Activated naive CD8-positive, alpha-beta T cell treated with anti-CD3 and anti-CD28 coated beads, Interleukin-2, amount 50 U/mL, for 16 hours (primary cell): ENCODE measurements around the gene RDM1.
"Not testable (repeated sequence)": the region's sequence is repeated elsewhere in the genome, so short reads cannot be mapped to it uniquely, and the experiment has no call there.

ENCODE experiments used
- DNase-seq: peaks from one replicate; pipeline ENCODE4 v3.0.0-alpha.2; 2020; ENCODE audit warnings: low read depth, low spot score

RDM1 gene

GRCh38 chr17:35930211-35931065, at the start of gene RDM1:
TSS of gene RDM1 (minus strand) at chr17:35930773. CDS start at chr17:35930727, 46 bp downstream.
- peak; percentile 64 for DNase-seq

GRCh38 chr17:35978346-35978745, 47.8 kb upstream of the RDM1 start:
- no peak for DNase-seq

GRCh38 chr17:35977509-35977908, 46.9 kb upstream of the RDM1 start:
- DNase-seq: no peak

GRCh38 chr17:35973333-35974260, 43.0 kb upstream of the RDM1 start:
- no peak for DNase-seq

- DNase-seq: no peak
Measured at GRCh38 chr17:35972945-35973332, 42.4 kb upstream of the RDM1 start.

GRCh38 chr17:35972535-35972934, 42.0 kb upstream of the RDM1 start:
- DNase-seq: no peak

- DNase-seq: no peak
Measured at GRCh38 chr17:35972066-35972465, 41.5 kb upstream of the RDM1 start.

- DNase-seq: peak; percentile 26
Measured at GRCh38 chr17:35969558-35970380, 39.2 kb upstream of the RDM1 start.

GRCh38 chr17:35968520-35969054, 38.0 kb upstream of the RDM1 start:
- no peak for DNase-seq

- DNase-seq: no peak
Measured at GRCh38 chr17:35965272-35965671, 34.7 kb upstream of the RDM1 start.

GRCh38 chr17:35963663-35964062, 33.1 kb upstream of the RDM1 start:
- DNase-seq: no peak

- DNase-seq: no peak
Measured at GRCh38 chr17:35953720-35954119, 23.1 kb upstream of the RDM1 start.

- DNase-seq: no peak
Measured at GRCh38 chr17:35949401-35949800, 18.8 kb upstream of the RDM1 start.

- no peak for DNase-seq
Measured at GRCh38 chr17:35948092-35948491, 17.5 kb upstream of the RDM1 start.

GRCh38 chr17:35947156-35947585, 16.6 kb upstream of the RDM1 start:
- DNase-seq: no peak

GRCh38 chr17:35944151-35944550, 13.6 kb upstream of the RDM1 start:
- no peak for DNase-seq

- DNase-seq: no peak
Measured at GRCh38 chr17:35943537-35943936, 13.0 kb upstream of the RDM1 start, which contains the start of gene LYZL6. TSS of gene LYZL6 (minus strand) at chr17:35943713. CDS start at chr17:35939356, 4,357 bp downstream.

- DNase-seq: no peak
Measured at GRCh38 chr17:35942588-35943186, 12.1 kb upstream of the RDM1 start.

- not testable (repeated sequence) for DNase-seq
Measured at GRCh38 chr17:35938492-35938891, 7.9 kb upstream of the RDM1 start.

- DNase-seq: no peak
Measured at GRCh38 chr17:35936063-35936462, 5.5 kb upstream of the RDM1 start.

GRCh38 chr17:35934760-35935159, 4.2 kb upstream of the RDM1 start:
- DNase-seq: no peak
